SK-N-SH (cell line): ENCODE measurements around the gene TTC23L. TPM values are rescaled to one million over a fixed set of nuclear protein-coding genes. Genes with fewer than 3 reads are reported as not detected.

Experiments used
- CTCF ChIA-PET: fragments of 300-600, 350-600 bp; formaldehyde crosslinking; extraction: SDS; loops from one replicate; lab custom pipeline; 2021; lab: Yijun Ruan, JAX
- POLR2A ChIA-PET: fragments of 350-600 bp; sonication (Branson Sonifier 250); formaldehyde crosslinking; extraction: SDS; loops from one replicate; lab custom pipeline; 2020; ENCODE audit warnings: antibody characterized with exemption, inconsistent platforms; lab: Yijun Ruan, JAX
- DNase-seq: peaks from one replicate; pipeline ENCODE4 v3.0.0; 2012
- H2AFZ ChIP-seq: fragments of 200-600 bp; sonication (generic); 2 replicates; pipeline ENCODE4 v1.8.1; 2016; ENCODE audit warnings: antibody characterized with exemption, mild to moderate bottlenecking, low read depth
- H3F3A ChIP-seq: fragments of 200-600 bp; sonication (generic); replicated peaks from 2 replicates; pipeline ENCODE3; 2016; ENCODE audit warnings: antibody characterized with exemption, mild to moderate bottlenecking; ENCODE audit not compliant: insufficient read depth
- H3K27ac ChIP-seq, 2 experiments: fragments of 200-500 bp in 1 of 2; fragments of 200-600 bp in 1 of 2; sonication (Bioruptor generic) in 1 of 2; sonication (generic), shearing (Covaris generic) in 1 of 2; 2 replicates each; pipeline versions ENCODE4 v1.5.1 to v1.6.1; 2014 to 2016; ENCODE audit warnings: low read depth in 2 of 2, inconsistent platforms in 1 of 2, low read length in 1 of 2, mild to moderate bottlenecking in 1 of 2, mixed read lengths in 1 of 2
- H3K27me3 ChIP-seq: fragments of 200-600 bp; sonication (generic), shearing (Covaris generic); 2 replicates; pipeline ENCODE4 v1.6.1; 2016; ENCODE audit warnings: mixed run types; ENCODE audit not compliant: insufficient read depth
- H3K36me3 ChIP-seq, 2 experiments: fragments of 200-500 bp in 1 of 2; fragments of 200-600 bp in 1 of 2; sonication (Bioruptor generic) in 1 of 2; sonication (generic) in 1 of 2; replicated peaks in 1 of 2; 2 replicates each; pipeline versions ENCODE3 to v1.5.1; 2014 to 2016; ENCODE audit warnings: low read length in 1 of 2, mild to moderate bottlenecking in 1 of 2; ENCODE audit not compliant: insufficient read depth in 2 of 2, control insufficient read depth in 1 of 2
- H3K4me1 ChIP-seq, 2 experiments: fragments of 200-500 bp in 1 of 2; fragments of 200-600 bp in 1 of 2; sonication (Bioruptor generic) in 1 of 2; sonication (generic), shearing (Covaris generic) in 1 of 2; 2 replicates each; pipeline versions ENCODE4 v1.5.1 to v1.6.1; 2014 to 2016; ENCODE audit warnings: low read depth in 1 of 2, low read length in 1 of 2, mixed run types in 1 of 2; ENCODE audit not compliant: insufficient read depth in 2 of 2, control insufficient read depth in 1 of 2
- H3K4me2 ChIP-seq: fragments of 200-600 bp; sonication (generic), shearing (Covaris generic); 2 replicates; pipeline ENCODE4 v1.6.1; 2017; ENCODE audit warnings: mixed run types
- H3K4me3 ChIP-seq, 2 experiments: fragments of 200-500 bp in 1 of 2; fragments of 200-600 bp in 1 of 2; sonication (Bioruptor generic) in 1 of 2; sonication (generic), shearing (Covaris generic) in 1 of 2; 2 replicates each; pipeline versions ENCODE4 v1.5.1 to v1.8.1; 2014 to 2016; ENCODE audit warnings: low read depth in 2 of 2, inconsistent platforms in 1 of 2, low read length in 1 of 2, mild to moderate bottlenecking in 1 of 2, mixed read lengths in 1 of 2, moderate library complexity in 1 of 2
- H3K79me2 ChIP-seq: fragments of 200-600 bp; sonication (generic); 2 replicates; pipeline ENCODE4 v1.8.1; 2017; ENCODE audit warnings: mild to moderate bottlenecking; ENCODE audit not compliant: insufficient read depth
- H3K9ac ChIP-seq: fragments of 200-600 bp; sonication (generic); 2 replicates; pipeline ENCODE4 v1.6.1; 2017; ENCODE audit warnings: mixed run types
- H3K9me2 ChIP-seq: fragments of 200-600 bp; sonication (generic); 2 replicates; pipeline ENCODE4 v1.6.1; 2017; ENCODE audit warnings: mixed run types
- H3K9me3 ChIP-seq: fragments of 200-600 bp; sonication (generic); 2 replicates; pipeline ENCODE4 v1.6.1; 2017; ENCODE audit warnings: mixed run types, mild to moderate bottlenecking, moderate library complexity
- H4K20me1 ChIP-seq: fragments of 200-600 bp; sonication (generic); 2 replicates; pipeline ENCODE4 v1.6.1; 2017; ENCODE audit warnings: mild to moderate bottlenecking, mixed run types; ENCODE audit not compliant: insufficient read depth
- EP300 ChIP-seq, 2 experiments: IDR thresholded peaks; 2 replicates each; pipeline versions ENCODE4 v1.4.0 to v1.6.1; 2012; ENCODE audit warnings: borderline replicate concordance in 1 of 2, low read depth in 1 of 2, low read length in 1 of 2
- FOXJ3 ChIP-seq: sonication (generic); formaldehyde crosslinking; IDR thresholded peaks from 2 replicates; pipeline ENCODE4 v1.5.1; 2020; ENCODE audit warnings: mild to moderate bottlenecking, missing genetic modification reagents
- GABPA ChIP-seq: IDR thresholded peaks from 2 replicates; pipeline ENCODE4 v1.4.0; 2012; ENCODE audit warnings: low read depth, mild to moderate bottlenecking
- GATA2 ChIP-seq: sonication (generic); formaldehyde crosslinking; IDR thresholded peaks from 2 replicates; pipeline ENCODE4 v1.5.0; 2020; ENCODE audit warnings: mild to moderate bottlenecking, missing genetic modification reagents
- JUND ChIP-seq: IDR thresholded peaks from 2 replicates; pipeline ENCODE4 v1.4.0; 2012
- MEF2A ChIP-seq: IDR thresholded peaks from 2 replicates; pipeline ENCODE4 v1.4.0; 2012; ENCODE audit warnings: low read depth, borderline replicate concordance
- MXI1 ChIP-seq: IDR thresholded peaks from 2 replicates; pipeline ENCODE4 v1.6.1; 2012; ENCODE audit warnings: mild to moderate bottlenecking, low read depth, low read length, improper control_type of control experiment
- NFIC ChIP-seq: IDR thresholded peaks from 2 replicates; pipeline ENCODE4 v1.4.0; 2012; ENCODE audit warnings: borderline replicate concordance
- NRF1 ChIP-seq: IDR thresholded peaks from 2 replicates; pipeline ENCODE4 v1.6.1; 2012; ENCODE audit warnings: low read depth, mild to moderate bottlenecking, low read length
- POLR2AphosphoS5 ChIP-seq: IDR thresholded peaks from 2 replicates; pipeline ENCODE4 v1.6.1; 2012; ENCODE audit warnings: low read depth, low read length
- RXRA ChIP-seq: IDR thresholded peaks from 2 replicates; pipeline ENCODE4 v1.4.0; 2012; ENCODE audit warnings: low read depth, mild to moderate bottlenecking, borderline replicate concordance
- SIN3A ChIP-seq: IDR thresholded peaks from 2 replicates; pipeline ENCODE4 v1.6.1; 2012; ENCODE audit warnings: low read depth, mild to moderate bottlenecking, low read length, moderate library complexity, borderline replicate concordance
- TAF1 ChIP-seq: IDR thresholded peaks from 2 replicates; pipeline ENCODE4 v1.6.1; 2012; ENCODE audit warnings: low read depth, mild to moderate bottlenecking, low read length, moderate library complexity, borderline replicate concordance
- TCF12 ChIP-seq: IDR thresholded peaks from 2 replicates; pipeline ENCODE4 v1.4.0; 2012
- WGBS: methylation state at CpG from one replicate; pipeline ENCODE4 v1.1.6; 2017; ENCODE audit warnings: low lambda C conversion rate; 5-methylcytosine and 5-hydroxymethylcytosine counted together
- polyA plus RNA-seq, 3 experiments: library from polyadenylated mRNA; depleted of rRNA; stranded (reverse); fragments of >200 nt; gene quantifications; 2 replicates each; pipeline ENCODE4 v1.2.3, GENCODE V29; 2012
- TF ChIP-seq, protein P1 (sequence below): IDR thresholded peaks from 2 replicates; pipeline ENCODE4 v1.4.0; 2012; ENCODE audit warnings: low read depth, borderline replicate concordance
- TF ChIP-seq, protein P2 (sequence below): IDR thresholded peaks from 2 replicates; pipeline ENCODE4 v1.4.0; 2012; ENCODE audit warnings: low read depth, borderline replicate concordance
- TF ChIP-seq, protein P3 (sequence below): IDR thresholded peaks from 2 replicates; pipeline ENCODE4; 2012

TTC23L gene
- polyA plus RNA-seq, 1 of the 3 experiments (the other 2 are of a cell fraction), result 0.49 TPM

DNA sequence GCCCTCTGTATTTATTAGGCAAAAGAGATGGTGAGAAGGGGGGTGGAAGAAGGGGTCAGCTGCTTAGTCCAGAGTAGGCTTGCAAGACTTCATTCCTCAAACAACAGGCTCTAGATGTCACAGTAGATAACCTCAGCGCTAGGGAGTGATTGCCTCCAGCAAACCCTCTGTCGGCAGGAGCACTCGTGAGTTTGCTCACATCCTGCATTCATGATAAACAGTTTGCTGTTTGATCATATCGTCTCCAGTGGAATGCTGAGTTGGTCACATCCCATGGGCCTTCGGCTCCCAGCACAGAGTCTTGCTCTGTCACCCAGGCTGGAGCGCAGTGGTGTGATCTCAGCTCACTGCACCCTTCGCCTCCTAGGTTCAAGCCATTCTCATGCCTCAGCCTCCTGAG is 3.6 kb downstream of the TTC23L start:
- H3K9me3 ChIP-seq, result no peaks in the 10 kb centered on the region
- no peaks in the 10 kb centered on the region for H4K20me1 ChIP-seq
- H3K9me2 ChIP-seq, result no peaks in the 10 kb centered on the region
- peak overlapping the region in 1 of 2 experiments; percentile 14; a peak in 1 of 4 replicates for H3K27ac ChIP-seq
- H3K36me3 ChIP-seq, result no peaks in the 10 kb centered on the region
- DNase-seq, result no peak
- ChIA-PET POLR2A (no interaction called here), CTCF (no interaction called here)
- no peaks in the 10 kb centered on the region for H3K79me2 ChIP-seq
- H3K9ac ChIP-seq, result no peak overlapping the region
- H3K4me1 ChIP-seq, result peaks cover 0 to 7% of the 10 kb centered on the region in 2 experiments; a peak in 1 of 4 replicates
- H3K27me3 ChIP-seq, result no peaks in the 10 kb centered on the region
- H3K4me2 ChIP-seq, result no peak overlapping the region
- 71% methylated on average over 2 of the region's 7 CpGs for WGBS
- H3K4me3 ChIP-seq, result no peak overlapping the region
- H3F3A ChIP-seq, result peaks cover 3% of the 10 kb centered on the region
- H2AFZ ChIP-seq, result no peak overlapping the region
- TF ChIP-seq GATA2 (no peak), TAF1 (no peak), NRF1 (no peak), JUND (no peak), MEF2A (no peak), NFIC (no peak), TCF12 (no peak), FOXJ3 (CRISPR knock-in tag) (no peak), POLR2AphosphoS5 (no peak), GABPA (no peak), RXRA (no peak), EP300 (IDR thresholded peaks at IDR 0.05; ENCODE audit: borderline replicate concordance in 1 of 2, low read depth in 1 of 2, low read length in 1 of 2) (no peak), SIN3A (no peak), MXI1 (no peak)
- TF ChIP-seq, protein P1, sequence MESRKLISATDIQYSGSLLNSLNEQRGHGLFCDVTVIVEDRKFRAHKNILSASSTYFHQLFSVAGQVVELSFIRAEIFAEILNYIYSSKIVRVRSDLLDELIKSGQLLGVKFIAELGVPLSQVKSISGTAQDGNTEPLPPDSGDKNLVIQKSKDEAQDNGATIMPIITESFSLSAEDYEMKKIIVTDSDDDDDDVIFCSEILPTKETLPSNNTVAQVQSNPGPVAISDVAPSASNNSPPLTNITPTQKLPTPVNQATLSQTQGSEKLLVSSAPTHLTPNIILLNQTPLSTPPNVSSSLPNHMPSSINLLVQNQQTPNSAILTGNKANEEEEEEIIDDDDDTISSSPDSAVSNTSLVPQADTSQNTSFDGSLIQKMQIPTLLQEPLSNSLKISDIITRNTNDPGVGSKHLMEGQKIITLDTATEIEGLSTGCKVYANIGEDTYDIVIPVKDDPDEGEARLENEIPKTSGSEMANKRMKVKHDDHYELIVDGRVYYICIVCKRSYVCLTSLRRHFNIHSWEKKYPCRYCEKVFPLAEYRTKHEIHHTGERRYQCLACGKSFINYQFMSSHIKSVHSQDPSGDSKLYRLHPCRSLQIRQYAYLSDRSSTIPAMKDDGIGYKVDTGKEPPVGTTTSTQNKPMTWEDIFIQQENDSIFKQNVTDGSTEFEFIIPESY, result no peak
- TF ChIP-seq, protein P2, sequence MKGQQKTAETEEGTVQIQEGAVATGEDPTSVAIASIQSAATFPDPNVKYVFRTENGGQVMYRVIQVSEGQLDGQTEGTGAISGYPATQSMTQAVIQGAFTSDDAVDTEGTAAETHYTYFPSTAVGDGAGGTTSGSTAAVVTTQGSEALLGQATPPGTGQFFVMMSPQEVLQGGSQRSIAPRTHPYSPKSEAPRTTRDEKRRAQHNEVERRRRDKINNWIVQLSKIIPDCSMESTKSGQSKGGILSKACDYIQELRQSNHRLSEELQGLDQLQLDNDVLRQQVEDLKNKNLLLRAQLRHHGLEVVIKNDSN, result no peak
- TF ChIP-seq, protein P3, sequence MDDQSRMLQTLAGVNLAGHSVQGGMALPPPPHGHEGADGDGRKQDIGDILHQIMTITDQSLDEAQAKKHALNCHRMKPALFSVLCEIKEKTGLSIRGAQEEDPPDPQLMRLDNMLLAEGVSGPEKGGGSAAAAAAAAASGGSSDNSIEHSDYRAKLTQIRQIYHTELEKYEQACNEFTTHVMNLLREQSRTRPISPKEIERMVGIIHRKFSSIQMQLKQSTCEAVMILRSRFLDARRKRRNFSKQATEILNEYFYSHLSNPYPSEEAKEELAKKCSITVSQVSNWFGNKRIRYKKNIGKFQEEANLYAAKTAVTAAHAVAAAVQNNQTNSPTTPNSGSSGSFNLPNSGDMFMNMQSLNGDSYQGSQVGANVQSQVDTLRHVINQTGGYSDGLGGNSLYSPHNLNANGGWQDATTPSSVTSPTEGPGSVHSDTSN, result no peak; the same call in 1 of the 2 replicates
